ENCODE results near the gene RGL1. TPM values are rescaled to one million over a fixed set of nuclear protein-coding genes. Genes with fewer than 3 reads are reported as not detected.

The RGL1 gene
- total RNA-seq, 1 experiment from 2014 or later: 1.5 TPM

DNA sequence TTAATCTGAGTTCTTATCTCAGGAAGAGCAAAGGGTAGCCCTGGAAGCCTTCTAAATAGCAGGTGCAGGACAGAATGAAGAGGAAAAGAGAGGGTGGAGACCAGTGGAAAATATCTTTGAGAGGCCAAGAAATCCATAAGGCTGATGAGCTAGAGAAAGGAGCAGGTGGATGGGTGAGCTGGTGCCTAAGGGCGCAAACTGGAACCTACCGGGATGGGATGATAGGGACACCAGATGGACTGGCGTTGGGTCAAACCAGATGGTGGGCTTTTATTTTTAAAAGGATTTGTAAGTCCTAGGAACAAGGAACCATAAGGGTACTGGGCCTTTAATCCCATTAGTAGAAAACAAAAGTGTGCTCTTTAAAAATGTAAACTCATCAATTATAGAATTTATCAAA, 59.7 kb downstream of the RGL1 start:
- TF ChIP-seq EZH2phosphoT487 (IDR thresholded peaks at IDR 0.05; ENCODE audit: borderline replicate concordance, low read length): no peak
- TF ChIP-seq, protein P1, sequence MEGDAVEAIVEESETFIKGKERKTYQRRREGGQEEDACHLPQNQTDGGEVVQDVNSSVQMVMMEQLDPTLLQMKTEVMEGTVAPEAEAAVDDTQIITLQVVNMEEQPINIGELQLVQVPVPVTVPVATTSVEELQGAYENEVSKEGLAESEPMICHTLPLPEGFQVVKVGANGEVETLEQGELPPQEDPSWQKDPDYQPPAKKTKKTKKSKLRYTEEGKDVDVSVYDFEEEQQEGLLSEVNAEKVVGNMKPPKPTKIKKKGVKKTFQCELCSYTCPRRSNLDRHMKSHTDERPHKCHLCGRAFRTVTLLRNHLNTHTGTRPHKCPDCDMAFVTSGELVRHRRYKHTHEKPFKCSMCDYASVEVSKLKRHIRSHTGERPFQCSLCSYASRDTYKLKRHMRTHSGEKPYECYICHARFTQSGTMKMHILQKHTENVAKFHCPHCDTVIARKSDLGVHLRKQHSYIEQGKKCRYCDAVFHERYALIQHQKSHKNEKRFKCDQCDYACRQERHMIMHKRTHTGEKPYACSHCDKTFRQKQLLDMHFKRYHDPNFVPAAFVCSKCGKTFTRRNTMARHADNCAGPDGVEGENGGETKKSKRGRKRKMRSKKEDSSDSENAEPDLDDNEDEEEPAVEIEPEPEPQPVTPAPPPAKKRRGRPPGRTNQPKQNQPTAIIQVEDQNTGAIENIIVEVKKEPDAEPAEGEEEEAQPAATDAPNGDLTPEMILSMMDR (conservative IDR thresholded peaks at IDR 0.05; ENCODE audit: low read depth, low read length): no peak
- no peak for TF ChIP-seq EZH2 (IDR thresholded peaks at IDR 0.05; ENCODE audit: low read length, unreplicated experiment)
- Histone ChIP-seq H3K27ac (ENCODE audit: low read length) (no peak overlapping the region), H3K4me1 (ENCODE audit: insufficient read depth, low read length) (no peaks in the 10 kb centered on the region), H3K4me2 (ENCODE audit: low read length) (no peak overlapping the region), H3K9me2 (replicated peaks; ENCODE audit: low read length) (no peaks in the 10 kb centered on the region), H3K79me2 (ENCODE audit: low read length) (no peaks in the 10 kb centered on the region), H3K9me3 (ENCODE audit: low read length) (no peaks in the 10 kb centered on the region), H3F3A (ENCODE audit: low read length, unreplicated experiment) (no peaks in the 10 kb centered on the region), H4K20me1 (ENCODE audit: low read length) (no peaks in the 10 kb centered on the region), H3K27me3 (ENCODE audit: low read length) (no peaks in the 10 kb centered on the region), H3K4me3 (ENCODE audit: low read length) (no peak overlapping the region), H2AFZ (ENCODE audit: low read length) (no peak overlapping the region), H3K9ac (ENCODE audit: low read length) (no peak overlapping the region), H3K36me3 (ENCODE audit: low read depth, low read length) (no peaks in the 10 kb centered on the region)
- CTCF ChIA-PET: no interaction called here
- no peak for ATAC-seq
- no TSS peak for BruUV-seq (replicated peaks)
- intact Hi-C loops (cut with micrococcal nuclease): no loop called here
- POLR2A ChIA-PET (ENCODE audit: unreplicated experiment): no interaction called here
- DNase-seq: no peak

DNA sequence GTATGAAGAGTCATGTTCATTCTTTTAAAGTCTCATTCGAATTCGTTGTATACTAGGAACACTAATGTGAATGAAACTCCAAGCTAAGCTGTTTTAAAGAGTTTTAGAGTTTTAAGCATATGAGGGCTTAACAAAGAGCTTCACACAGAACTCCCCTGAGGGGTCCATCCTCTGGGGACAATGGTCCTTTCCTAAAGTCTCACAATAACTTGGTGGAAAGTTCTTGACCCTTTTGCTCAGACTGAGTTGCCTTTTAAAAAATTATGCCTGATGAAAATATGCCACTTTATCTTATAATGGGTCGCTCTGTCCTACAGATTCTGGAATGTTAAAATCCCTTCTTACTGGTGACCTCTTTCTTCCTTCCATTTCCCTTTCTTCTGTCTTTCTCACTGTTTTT, 64.3 kb downstream of the RGL1 start:
- no peak overlapping the region for H2AFZ ChIP-seq (ENCODE audit: low read length)
- H3K27ac ChIP-seq (ENCODE audit: low read length): no peak overlapping the region
- DNase-seq: no peak
- no peak for TF ChIP-seq EZH2 (IDR thresholded peaks at IDR 0.05; ENCODE audit: low read length, unreplicated experiment)
- no peak for TF ChIP-seq EZH2phosphoT487 (IDR thresholded peaks at IDR 0.05; ENCODE audit: borderline replicate concordance, low read length)
- TF ChIP-seq, protein P1 (conservative IDR thresholded peaks at IDR 0.05; ENCODE audit: low read depth, low read length): no peak
- H3K4me2 ChIP-seq (ENCODE audit: low read length): no peak overlapping the region
- no peak overlapping the region for H3K4me3 ChIP-seq (ENCODE audit: low read length)
- intact Hi-C loops (cut with micrococcal nuclease): no loop called here
- ATAC-seq: no peak
- no peaks in the 10 kb centered on the region for H3K9me3 ChIP-seq (ENCODE audit: low read length)
- ChIA-PET POLR2A (ENCODE audit: unreplicated experiment) (no interaction called here), CTCF (no interaction called here)
- H3K36me3 ChIP-seq (ENCODE audit: low read depth, low read length): no peaks in the 10 kb centered on the region
- no TSS peak for BruUV-seq (replicated peaks)
- no peaks in the 10 kb centered on the region for H3K79me2 ChIP-seq (ENCODE audit: low read length)
- peaks cover 4% of the 10 kb centered on the region for H3F3A ChIP-seq (ENCODE audit: low read length, unreplicated experiment)
- no peak overlapping the region for H3K9ac ChIP-seq (ENCODE audit: low read length)
- H3K9me2 ChIP-seq (replicated peaks; ENCODE audit: low read length): no peaks in the 10 kb centered on the region
- no peaks in the 10 kb centered on the region for H3K27me3 ChIP-seq (ENCODE audit: low read length)
- peaks cover 22% of the 10 kb centered on the region for H3K4me1 ChIP-seq (ENCODE audit: insufficient read depth, low read length)
- H4K20me1 ChIP-seq (ENCODE audit: low read length): no peaks in the 10 kb centered on the region

DNA sequence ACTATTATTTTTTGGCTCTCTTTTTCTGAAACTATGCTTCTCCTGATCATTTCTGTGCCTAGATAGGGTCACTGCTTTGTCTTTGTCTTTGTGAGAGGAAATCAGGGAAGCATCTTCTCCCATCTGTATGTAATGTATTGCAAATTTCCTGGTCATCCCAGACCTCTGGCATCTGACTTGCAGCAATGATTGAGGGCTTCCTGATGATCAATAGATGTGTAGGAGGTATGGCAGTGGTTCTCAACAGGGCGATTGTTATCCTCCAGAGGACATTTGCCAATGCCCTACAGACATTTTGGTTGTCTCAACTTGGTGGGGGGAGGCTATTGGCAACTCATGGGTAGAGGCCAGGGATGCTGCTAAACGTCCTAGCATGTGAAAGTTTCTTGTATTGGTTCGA, 64.7 kb downstream of the RGL1 start:
- Histone ChIP-seq H3K9ac (ENCODE audit: low read length) (no peak overlapping the region), H3K4me2 (ENCODE audit: low read length) (no peak overlapping the region), H3F3A (ENCODE audit: low read length, unreplicated experiment) (peaks cover 4% of the 10 kb centered on the region), H3K27me3 (ENCODE audit: low read length) (no peaks in the 10 kb centered on the region), H3K9me3 (ENCODE audit: low read length) (no peaks in the 10 kb centered on the region), H3K27ac (ENCODE audit: low read length) (0 out of 2 replicates have a peak overlapping the region, but pooled peaks have one; percentile 93), H2AFZ (ENCODE audit: low read length) (no peak overlapping the region), H3K9me2 (replicated peaks; ENCODE audit: low read length) (no peaks in the 10 kb centered on the region), H3K4me1 (ENCODE audit: insufficient read depth, low read length) (peaks cover 22% of the 10 kb centered on the region), H3K79me2 (ENCODE audit: low read length) (no peaks in the 10 kb centered on the region), H4K20me1 (ENCODE audit: low read length) (no peaks in the 10 kb centered on the region), H3K4me3 (ENCODE audit: low read length) (no peak overlapping the region), H3K36me3 (ENCODE audit: low read depth, low read length) (no peaks in the 10 kb centered on the region)
- ChIA-PET CTCF (no interaction called here), POLR2A (ENCODE audit: unreplicated experiment) (no interaction called here)
- no peak for ATAC-seq
- no peak for TF ChIP-seq EZH2phosphoT487 (IDR thresholded peaks at IDR 0.05; ENCODE audit: borderline replicate concordance, low read length)
- TF ChIP-seq, protein P1 (conservative IDR thresholded peaks at IDR 0.05; ENCODE audit: low read depth, low read length): no peak
- TF ChIP-seq EZH2 (IDR thresholded peaks at IDR 0.05; ENCODE audit: low read length, unreplicated experiment): no peak
- no peak for DNase-seq
- BruUV-seq (replicated peaks): no TSS peak
- intact Hi-C loops (cut with micrococcal nuclease): no loop called here

Measured in PC-3 (cell line).